Endothelial cell of umbilical vein (primary cell): ENCODE data around the gene EXD3. TPM values are rescaled to one million over a fixed set of nuclear protein-coding genes. Genes with fewer than 3 reads are reported as not detected.

Experiments
- BruUV-seq: library from RNA; stranded (reverse); fragments of 400-500 nt; replicated peaks from 2 replicates; lab custom pipeline; 2021; lab: Mats Ljungman, UMichigan
- CTCF ChIA-PET: fragments of 300-600, 350-600 bp; sonication (Branson Sonifier 250); formaldehyde crosslinking; loops from one replicate; lab custom pipeline; 2021; ENCODE audit warnings: antibody characterized with exemption, inconsistent platforms; lab: Charles Lee
- POLR2A ChIA-PET: fragments of 300-600, 350-600 bp; sonication (Branson Sonifier 250); formaldehyde crosslinking; loops from one replicate; lab custom pipeline; 2021; ENCODE audit warnings: antibody characterized with exemption, inconsistent platforms; lab: Charles Lee
- DNase-seq: peaks from one replicate; pipeline ENCODE4 v3.0.0-alpha.2; 2011; ENCODE audit warnings: low read depth, low spot score
- FAIRE-seq: peaks from 2 replicates; lab custom pipeline; 2011; peaks lifted over from hg19 to GRCh38; lab: Jason Lieb, UNC
- H2AFZ ChIP-seq: 2 replicates; pipeline ENCODE4 v1.6.0; 2012; ENCODE audit warnings: low read depth, low read length, control low read depth, inconsistent platforms
- H3K27ac ChIP-seq: 2 replicates; pipeline ENCODE4 v1.5.1; 2011; ENCODE audit warnings: low read depth, mild to moderate bottlenecking, control low read depth, low read length, moderate library complexity; ENCODE audit not compliant: insufficient read depth
- H3K27me3 ChIP-seq, 2 experiments: 2 replicates each; pipeline versions ENCODE4 v1.6.0 to v1.6.1; 2011; ENCODE audit warnings: low read length in 2 of 2, mixed read lengths in 1 of 2; ENCODE audit not compliant: control insufficient read depth in 2 of 2, insufficient read depth in 2 of 2
- H3K36me3 ChIP-seq, 2 experiments: 2 replicates in 1 of 2; 3 replicates in 1 of 2; pipeline ENCODE4 v1.5.1; 2011; ENCODE audit warnings: low read length in 2 of 2, mild to moderate bottlenecking in 1 of 2, moderate library complexity in 1 of 2; ENCODE audit not compliant: control insufficient read depth in 2 of 2, insufficient read depth in 2 of 2; ENCODE audit errors: extremely low read depth in 1 of 2
- H3K4me1 ChIP-seq: 3 replicates; pipeline ENCODE4 v1.5.1; 2011; ENCODE audit warnings: mild to moderate bottlenecking, low read length; ENCODE audit not compliant: control insufficient read depth, insufficient read depth; ENCODE audit errors: extremely low read depth
- H3K4me2 ChIP-seq: 2 replicates; pipeline ENCODE4 v1.6.1; 2011; ENCODE audit warnings: low read length, control low read depth, mixed read lengths; ENCODE audit not compliant: insufficient read depth
- H3K4me3 ChIP-seq, 3 experiments: fragments of 200-600 bp in 1 of 3; sonication (generic), shearing (Covaris generic) in 1 of 3; replicated peaks in 1 of 3; 2 replicates each; pipeline ENCODE4 v1.5.1; 2011 to 2016; ENCODE audit warnings: control low read depth in 3 of 3, low read length in 3 of 3, mild to moderate bottlenecking in 2 of 3, inconsistent platforms in 1 of 3, low read depth in 1 of 3, moderate library complexity in 1 of 3; ENCODE audit not compliant: insufficient read depth in 1 of 3
- H3K79me2 ChIP-seq: 2 replicates; pipeline ENCODE4 v1.6.0; 2012; ENCODE audit warnings: low read length, inconsistent platforms; ENCODE audit not compliant: control insufficient read depth, insufficient read depth
- H3K9ac ChIP-seq: replicated peaks from 2 replicates; pipeline ENCODE3; 2011; ENCODE audit warnings: low read length, control low read depth; ENCODE audit not compliant: insufficient read depth; ENCODE audit errors: extremely low read depth
- H3K9me1 ChIP-seq: replicated peaks from 3 replicates; pipeline ENCODE4 v1.6.0; 2011; ENCODE audit warnings: mild to moderate bottlenecking, low read length; ENCODE audit not compliant: control insufficient read depth, insufficient read depth; ENCODE audit errors: extremely low read depth
- H3K9me3 ChIP-seq: replicated peaks from 2 replicates; pipeline ENCODE4 v1.5.1; 2012; ENCODE audit warnings: low read length, inconsistent platforms; ENCODE audit not compliant: control insufficient read depth, insufficient read depth
- H4K20me1 ChIP-seq: replicated peaks from 2 replicates; pipeline ENCODE3; 2011; ENCODE audit warnings: mild to moderate bottlenecking, low read length; ENCODE audit not compliant: control insufficient read depth, insufficient read depth; ENCODE audit errors: extremely low read depth
- EZH2 ChIP-seq: IDR thresholded peaks from 2 replicates; pipeline ENCODE4 v1.6.1; 2012; ENCODE audit warnings: borderline replicate concordance, low read depth, mild to moderate bottlenecking, moderate library complexity, low read length, inconsistent platforms; ENCODE audit not compliant: severe bottlenecking
- FOS ChIP-seq: IDR thresholded peaks from 2 replicates; pipeline ENCODE4 v1.6.1; 2011; ENCODE audit warnings: mild to moderate bottlenecking, low read length, moderate library complexity, borderline replicate concordance; ENCODE audit not compliant: insufficient read depth
- GATA2 ChIP-seq: IDR thresholded peaks from 2 replicates; pipeline ENCODE4 v1.7.0; 2011; ENCODE audit warnings: low read depth, mild to moderate bottlenecking, moderate library complexity, mixed read lengths, low read length; ENCODE audit not compliant: insufficient read length, insufficient read depth
- JUN ChIP-seq: IDR thresholded peaks from 2 replicates; pipeline ENCODE4 v1.6.1; 2011; ENCODE audit warnings: borderline replicate concordance, low read depth; ENCODE audit not compliant: insufficient read length, insufficient read depth
- MYC ChIP-seq: IDR thresholded peaks from one replicate; pipeline ENCODE4 v1.6.1; 2011; ENCODE audit warnings: mild to moderate bottlenecking, low read depth, low read length
- POLR2AphosphoS5 ChIP-seq: IDR thresholded peaks from 2 replicates; pipeline ENCODE4 v1.6.1; 2012; ENCODE audit warnings: low read depth, mild to moderate bottlenecking, control low read depth, low read length, moderate library complexity; ENCODE audit not compliant: insufficient read depth
- dilution Hi-C: fragments of 300-500 bp; cut with MboI; formaldehyde crosslinking; loops from one replicate; pipeline ENCODE4 v1.15.0; 2019; ENCODE audit warnings: low sequenced_read_pairs; ENCODE audit not compliant: extremely low pct_ligation_motif_present
- intact Hi-C: fragments of 100-400 bp; cut with micrococcal nuclease; formaldehyde crosslinking; loops from one replicate; pipeline ENCODE4 v1.10.0; 2022
- polyA plus RNA-seq, 4 experiments: library from polyadenylated mRNA; depleted of rRNA in 3 of 4; stranded (reverse) in 3 of 4; unstranded in 1 of 4; fragments of >200 nt; gene quantifications; 2 replicates each; pipeline versions ENCODE4 v1.2.1 to v1.2.3, GENCODE V29; 2011 to 2012; ENCODE audit warnings: missing spikeins in 1 of 4
- total RNA-seq: library from RNA; stranded (reverse); gene quantifications from 2 replicates; pipeline ENCODE4 v1.2.3, GENCODE V29; 2021
- TF ChIP-seq, protein P1 (sequence below), 2 donors: IDR thresholded peaks; 1 replicate in 1 of 2; 2 replicates in 1 of 2; pipeline ENCODE4 v1.5.1; 2011; ENCODE audit warnings: low read length in 2 of 2, mild to moderate bottlenecking in 2 of 2, moderate library complexity in 2 of 2, control low read depth in 1 of 2, inconsistent platforms in 1 of 2, low read depth in 1 of 2; ENCODE audit not compliant: insufficient read depth in 1 of 2; ENCODE audit errors: extremely low read depth in 1 of 2
- TF ChIP-seq, protein P2 (sequence below): IDR thresholded peaks from 2 replicates; pipeline ENCODE4 v1.6.1; 2011; ENCODE audit not compliant: insufficient read depth, insufficient read length

EXD3 gene
- total and polyA plus RNA-seq, 2 donors (not counting 3 experiments of a cell fraction or from before 2014, with no cell fraction given): 17.7 to 30.3 TPM

DNA sequence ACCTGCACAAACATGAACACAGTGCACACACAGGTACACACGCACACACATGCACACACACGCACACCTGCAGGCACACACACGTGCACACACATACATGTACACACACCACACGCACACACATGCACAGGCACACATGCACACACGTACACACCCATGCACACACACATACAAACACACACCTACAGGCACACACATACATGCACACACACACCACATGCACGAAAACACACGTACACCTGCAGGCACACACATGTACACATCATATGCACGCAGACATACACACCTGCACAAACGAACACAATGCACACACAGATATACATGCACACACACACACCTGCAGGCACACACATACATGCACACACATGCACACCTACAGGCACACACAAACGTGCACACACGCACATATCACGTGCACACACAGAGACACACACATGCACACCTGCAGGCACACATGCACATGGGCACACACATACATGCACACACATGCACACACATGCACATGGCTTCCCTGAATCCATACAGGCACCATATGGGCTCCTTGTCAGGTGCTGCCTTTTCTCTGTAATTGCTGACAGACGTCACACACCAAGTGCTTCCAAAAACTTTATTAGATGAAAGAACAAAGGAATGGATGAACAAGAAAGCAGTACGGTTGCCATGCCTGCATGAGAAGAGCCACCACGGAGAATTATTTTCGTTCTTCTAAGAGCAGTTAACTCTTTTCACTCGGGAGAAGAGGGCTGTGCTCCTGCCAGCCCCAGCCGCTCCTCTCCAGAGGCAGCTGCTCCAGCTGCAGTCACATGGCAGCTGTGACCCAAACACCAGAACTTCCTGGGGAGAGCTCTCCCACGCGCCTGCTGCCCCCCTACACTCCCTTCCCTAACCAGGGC, 57.2 kb downstream of the EXD3 start:
- Histone ChIP-seq H3K4me3 (no peak overlapping the region), H3K4me1 (no peaks in the 10 kb centered on the region), H3K36me3 (no peaks in the 10 kb centered on the region), H3K4me2 (no peak overlapping the region), H3K79me2 (no peaks in the 10 kb centered on the region), H4K20me1 (no peaks in the 10 kb centered on the region), H3K9me3 (no peaks in the 10 kb centered on the region), H3K27ac (no peak overlapping the region), H2AFZ (no peak overlapping the region), H3K9me1 (no peaks in the 10 kb centered on the region), H3K9ac (no peak overlapping the region), H3K27me3 (no peaks in the 10 kb centered on the region)
- dilution Hi-C loops (no loop called here), intact Hi-C loops (no loop called here)
- FAIRE-seq (no peak), DNase-seq (no peak)
- POLR2A ChIA-PET: no interaction called here
- CTCF ChIA-PET: no interaction called here
- BruUV-seq: no TSS peak
- TF ChIP-seq FOS: no peak
- no peak for TF ChIP-seq MYC
- TF ChIP-seq JUN: no peak
- TF ChIP-seq GATA2: no peak

DNA sequence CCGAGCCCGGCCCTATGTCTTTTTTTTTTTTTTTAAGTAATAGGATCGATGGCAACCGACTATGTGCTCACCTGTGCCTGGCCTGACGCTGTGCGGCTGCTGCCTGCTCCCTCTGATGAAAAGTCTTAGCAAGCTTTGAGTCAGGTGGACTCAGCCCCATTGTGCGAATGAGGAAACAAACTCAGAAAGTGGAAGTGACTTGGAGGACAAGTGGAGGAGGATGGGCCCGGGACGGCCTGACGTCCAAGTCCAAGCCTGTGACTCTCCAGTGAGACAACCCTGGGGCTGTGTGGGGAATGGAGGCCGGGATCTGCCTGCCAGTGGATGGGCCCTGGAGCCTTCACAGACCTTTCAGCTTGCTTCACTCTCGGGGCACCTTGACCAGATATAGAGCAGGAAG, 57.9 kb downstream of the EXD3 start:
- H3K4me3 ChIP-seq: no peak overlapping the region
- no TSS peak for BruUV-seq
- H3K27ac ChIP-seq: no peak overlapping the region
- TF ChIP-seq, protein P1, sequence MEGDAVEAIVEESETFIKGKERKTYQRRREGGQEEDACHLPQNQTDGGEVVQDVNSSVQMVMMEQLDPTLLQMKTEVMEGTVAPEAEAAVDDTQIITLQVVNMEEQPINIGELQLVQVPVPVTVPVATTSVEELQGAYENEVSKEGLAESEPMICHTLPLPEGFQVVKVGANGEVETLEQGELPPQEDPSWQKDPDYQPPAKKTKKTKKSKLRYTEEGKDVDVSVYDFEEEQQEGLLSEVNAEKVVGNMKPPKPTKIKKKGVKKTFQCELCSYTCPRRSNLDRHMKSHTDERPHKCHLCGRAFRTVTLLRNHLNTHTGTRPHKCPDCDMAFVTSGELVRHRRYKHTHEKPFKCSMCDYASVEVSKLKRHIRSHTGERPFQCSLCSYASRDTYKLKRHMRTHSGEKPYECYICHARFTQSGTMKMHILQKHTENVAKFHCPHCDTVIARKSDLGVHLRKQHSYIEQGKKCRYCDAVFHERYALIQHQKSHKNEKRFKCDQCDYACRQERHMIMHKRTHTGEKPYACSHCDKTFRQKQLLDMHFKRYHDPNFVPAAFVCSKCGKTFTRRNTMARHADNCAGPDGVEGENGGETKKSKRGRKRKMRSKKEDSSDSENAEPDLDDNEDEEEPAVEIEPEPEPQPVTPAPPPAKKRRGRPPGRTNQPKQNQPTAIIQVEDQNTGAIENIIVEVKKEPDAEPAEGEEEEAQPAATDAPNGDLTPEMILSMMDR (IDR thresholded peaks at IDR 0.05; ENCODE audit: extremely low read depth in 1 of 2, insufficient read depth in 1 of 2, low read depth in 1 of 2, low read length in 2 of 2): no peak
- TF ChIP-seq JUN (no peak), POLR2AphosphoS5 (no peak), FOS (no peak), EZH2 (no peak), MYC (no peak)
- TF ChIP-seq, protein P2, sequence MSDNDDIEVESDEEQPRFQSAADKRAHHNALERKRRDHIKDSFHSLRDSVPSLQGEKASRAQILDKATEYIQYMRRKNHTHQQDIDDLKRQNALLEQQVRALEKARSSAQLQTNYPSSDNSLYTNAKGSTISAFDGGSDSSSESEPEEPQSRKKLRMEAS: no peak
- no peaks in the 10 kb centered on the region for H3K27me3 ChIP-seq
- H3K4me1 ChIP-seq: no peaks in the 10 kb centered on the region
- DNase-seq (no peak), FAIRE-seq (no peak)
- H3K79me2 ChIP-seq: no peaks in the 10 kb centered on the region
- intact Hi-C loops: no loop called here
- no peaks in the 10 kb centered on the region for H3K9me1 ChIP-seq
- no peaks in the 10 kb centered on the region for H4K20me1 ChIP-seq
- dilution Hi-C loops: no loop called here
- H3K36me3 ChIP-seq: no peaks in the 10 kb centered on the region
- ChIA-PET CTCF (no interaction called here), POLR2A (no interaction called here)
- no peaks in the 10 kb centered on the region for H3K9me3 ChIP-seq
- no peak overlapping the region for H2AFZ ChIP-seq
- no peak overlapping the region for H3K4me2 ChIP-seq
- H3K9ac ChIP-seq: no peak overlapping the region
